Mammary epithelial cell (primary cell): ENCODE measurements around the gene SLC22A31.

Experiments
- EZH2 ChIP-seq: IDR thresholded peaks from 2 replicates; pipeline ENCODE4 v1.6.1; 2012; ENCODE audit warnings: low read length, inconsistent platforms, borderline replicate concordance
- TF ChIP-seq, protein P1 (sequence below), 2 donors: IDR thresholded peaks in 1 of 2; conservative IDR thresholded peaks in 1 of 2; 2 replicates each; pipeline ENCODE4 v1.5.1; 2011 to 2012; ENCODE audit warnings: inconsistent platforms in 2 of 2, low read length in 2 of 2, mild to moderate bottlenecking in 2 of 2, control low read depth in 1 of 2, low read depth in 1 of 2; ENCODE audit not compliant: insufficient read depth in 1 of 2; ENCODE audit errors: extremely low read depth in 1 of 2

DNA sequence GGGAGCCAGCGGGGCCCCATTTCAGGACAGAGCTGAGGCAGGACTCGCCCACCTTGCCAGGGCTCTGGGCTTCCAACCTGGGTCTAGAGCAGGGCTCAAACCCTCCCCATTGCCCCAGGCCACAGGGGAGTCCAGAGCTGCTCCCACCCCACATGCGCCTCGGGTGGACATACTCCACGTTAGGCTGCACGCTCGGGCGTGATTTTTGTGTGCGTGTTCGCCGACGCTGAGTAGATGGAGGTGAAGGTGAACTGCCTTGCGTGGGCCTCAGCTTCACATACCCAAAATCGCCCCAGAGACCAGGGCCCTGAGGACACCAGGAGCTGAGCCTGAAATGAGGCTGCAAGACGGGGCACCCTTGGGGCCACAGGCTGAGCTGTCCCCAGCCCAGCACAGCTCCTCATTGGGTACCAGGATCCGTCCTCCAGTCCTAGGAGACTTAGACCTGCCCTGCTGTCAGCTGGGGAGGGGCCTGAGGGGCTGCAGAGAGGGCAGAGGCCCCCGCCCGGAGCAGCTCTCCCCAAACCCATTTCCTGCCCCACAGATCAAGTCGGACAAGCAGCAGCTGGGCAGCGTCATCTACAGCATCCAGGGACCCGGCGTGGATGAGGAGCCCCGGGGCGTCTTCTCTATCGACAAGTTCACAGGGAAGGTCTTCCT is 20.6 kb downstream of the SLC22A31 start:
- TF ChIP-seq, protein P1, sequence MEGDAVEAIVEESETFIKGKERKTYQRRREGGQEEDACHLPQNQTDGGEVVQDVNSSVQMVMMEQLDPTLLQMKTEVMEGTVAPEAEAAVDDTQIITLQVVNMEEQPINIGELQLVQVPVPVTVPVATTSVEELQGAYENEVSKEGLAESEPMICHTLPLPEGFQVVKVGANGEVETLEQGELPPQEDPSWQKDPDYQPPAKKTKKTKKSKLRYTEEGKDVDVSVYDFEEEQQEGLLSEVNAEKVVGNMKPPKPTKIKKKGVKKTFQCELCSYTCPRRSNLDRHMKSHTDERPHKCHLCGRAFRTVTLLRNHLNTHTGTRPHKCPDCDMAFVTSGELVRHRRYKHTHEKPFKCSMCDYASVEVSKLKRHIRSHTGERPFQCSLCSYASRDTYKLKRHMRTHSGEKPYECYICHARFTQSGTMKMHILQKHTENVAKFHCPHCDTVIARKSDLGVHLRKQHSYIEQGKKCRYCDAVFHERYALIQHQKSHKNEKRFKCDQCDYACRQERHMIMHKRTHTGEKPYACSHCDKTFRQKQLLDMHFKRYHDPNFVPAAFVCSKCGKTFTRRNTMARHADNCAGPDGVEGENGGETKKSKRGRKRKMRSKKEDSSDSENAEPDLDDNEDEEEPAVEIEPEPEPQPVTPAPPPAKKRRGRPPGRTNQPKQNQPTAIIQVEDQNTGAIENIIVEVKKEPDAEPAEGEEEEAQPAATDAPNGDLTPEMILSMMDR (conservative IDR thresholded peaks at IDR 0.05 in 1 of 2, IDR thresholded peaks at IDR 0.05 in 1 of 2; ENCODE audit: extremely low read depth in 1 of 2, insufficient read depth in 1 of 2, low read depth in 1 of 2, low read length in 2 of 2) = no peak
- TF ChIP-seq EZH2 = no peak
